ENCODE results near the gene RAX2.

The RAX2 gene

GRCh38 chr19:3807574-3808354, 35.7 kb upstream of the RAX2 start:
- no peak for TF ChIP-seq GATA2 (IDR thresholded peaks at IDR 0.05; ENCODE audit: low read depth, low read length)
- TF ChIP-seq GATA3 (IDR thresholded peaks at IDR 0.05; ENCODE audit: low read depth, low read length), result no peak

- TF ChIP-seq GATA3 (IDR thresholded peaks at IDR 0.05; ENCODE audit: low read depth, low read length) (no peak), GATA2 (IDR thresholded peaks at IDR 0.05; ENCODE audit: low read depth, low read length) (no peak)
Measured at GRCh38 chr19:3807131-3807480, 35.1 kb upstream of the RAX2 start.

GRCh38 chr19:3805859-3806258, 33.8 kb upstream of the RAX2 start:
- TF ChIP-seq GATA3 (IDR thresholded peaks at IDR 0.05; ENCODE audit: low read depth, low read length), result no peak
- TF ChIP-seq GATA2 (IDR thresholded peaks at IDR 0.05; ENCODE audit: low read depth, low read length), result no peak

- TF ChIP-seq GATA3 (IDR thresholded peaks at IDR 0.05; ENCODE audit: low read depth, low read length), result no peak
- TF ChIP-seq GATA2 (IDR thresholded peaks at IDR 0.05; ENCODE audit: low read depth, low read length), result no peak
Measured at GRCh38 chr19:3804429-3804828, 32.4 kb upstream of the RAX2 start.

GRCh38 chr19:3803986-3804385, 32.0 kb upstream of the RAX2 start:
- TF ChIP-seq GATA2 (IDR thresholded peaks at IDR 0.05; ENCODE audit: low read depth, low read length), result no peak
- TF ChIP-seq GATA3 (IDR thresholded peaks at IDR 0.05; ENCODE audit: low read depth, low read length), result no peak

GRCh38 chr19:3803114-3803888, 31.3 kb upstream of the RAX2 start:
- TF ChIP-seq GATA2 (IDR thresholded peaks at IDR 0.05; ENCODE audit: low read depth, low read length) (no peak), GATA3 (IDR thresholded peaks at IDR 0.05; ENCODE audit: low read depth, low read length) (no peak)

- TF ChIP-seq GATA2 (IDR thresholded peaks at IDR 0.05; ENCODE audit: low read depth, low read length) (no peak), GATA3 (IDR thresholded peaks at IDR 0.05; ENCODE audit: low read depth, low read length) (no peak)
Measured at GRCh38 chr19:3801412-3802096, 29.5 kb upstream of the RAX2 start.

- TF ChIP-seq GATA3 (IDR thresholded peaks at IDR 0.05; ENCODE audit: low read depth, low read length) (no peak), GATA2 (IDR thresholded peaks at IDR 0.05; ENCODE audit: low read depth, low read length) (no peak)
Measured at GRCh38 chr19:3800996-3801395, 29.0 kb upstream of the RAX2 start.

GRCh38 chr19:3798137-3798536, 26.1 kb upstream of the RAX2 start:
- TF ChIP-seq GATA3 (IDR thresholded peaks at IDR 0.05; ENCODE audit: low read depth, low read length), result no peak
- no peak for TF ChIP-seq GATA2 (IDR thresholded peaks at IDR 0.05; ENCODE audit: low read depth, low read length)

GRCh38 chr19:3796358-3796757, 24.3 kb upstream of the RAX2 start:
- TF ChIP-seq GATA3 (IDR thresholded peaks at IDR 0.05; ENCODE audit: low read depth, low read length) (no peak), GATA2 (IDR thresholded peaks at IDR 0.05; ENCODE audit: low read depth, low read length) (no peak)

- TF ChIP-seq GATA3 (IDR thresholded peaks at IDR 0.05; ENCODE audit: low read depth, low read length) (no peak), GATA2 (IDR thresholded peaks at IDR 0.05; ENCODE audit: low read depth, low read length) (no peak)
Measured at GRCh38 chr19:3793799-3794198, 21.8 kb upstream of the RAX2 start.

- TF ChIP-seq GATA2 (IDR thresholded peaks at IDR 0.05; ENCODE audit: low read depth, low read length), result no peak
- TF ChIP-seq GATA3 (IDR thresholded peaks at IDR 0.05; ENCODE audit: low read depth, low read length), result no peak
Measured at GRCh38 chr19:3792114-3792513, 20.1 kb upstream of the RAX2 start.

- no peak for TF ChIP-seq GATA2 (IDR thresholded peaks at IDR 0.05; ENCODE audit: low read depth, low read length)
- TF ChIP-seq GATA3 (IDR thresholded peaks at IDR 0.05; ENCODE audit: low read depth, low read length), result no peak
Measured at GRCh38 chr19:3790941-3791340, 18.9 kb upstream of the RAX2 start.

GRCh38 chr19:3790209-3790734, 18.2 kb upstream of the RAX2 start:
- TF ChIP-seq GATA2 (IDR thresholded peaks at IDR 0.05; ENCODE audit: low read depth, low read length) (no peak), GATA3 (IDR thresholded peaks at IDR 0.05; ENCODE audit: low read depth, low read length) (no peak)

Measured in SH-SY5Y (cell line).